Stimulated activated naive CD8-positive, alpha-beta T cell treated with anti-CD3 and anti-CD28 coated beads, Interleukin-15, Interleukin-2, amounts not matched to agents 100 ng/mL and 50 ng/mL, for 24 hours (primary cell): ENCODE data around the gene KIF26B.
"Not testable (repeated sequence)": the region's sequence is repeated elsewhere in the genome, so short reads cannot be mapped to it uniquely, and the experiment has no call there.

Source experiments
- H3K27ac Mint-ChIP-seq: one replicate; pipeline ENCODE4 v1.8.0; 2021; ENCODE audit warnings: mild to moderate bottlenecking, mixed read lengths
- H3K27me3 Mint-ChIP-seq: one replicate; pipeline ENCODE4 v1.8.0; 2021; ENCODE audit warnings: mixed read lengths
- H3K36me3 Mint-ChIP-seq: one replicate; pipeline ENCODE4 v1.8.0; 2021; ENCODE audit warnings: low read depth, mixed read lengths
- H3K4me1 Mint-ChIP-seq: one replicate; pipeline ENCODE4 v1.8.0; 2021; ENCODE audit warnings: low read depth, mixed read lengths
- H3K4me3 Mint-ChIP-seq: one replicate; pipeline ENCODE4 v1.8.0; 2021; ENCODE audit warnings: mild to moderate bottlenecking, mixed read lengths
- H3K9me3 Mint-ChIP-seq: one replicate; pipeline ENCODE4 v1.8.0; 2021; ENCODE audit warnings: mixed read lengths

Gene KIF26B

DNA sequence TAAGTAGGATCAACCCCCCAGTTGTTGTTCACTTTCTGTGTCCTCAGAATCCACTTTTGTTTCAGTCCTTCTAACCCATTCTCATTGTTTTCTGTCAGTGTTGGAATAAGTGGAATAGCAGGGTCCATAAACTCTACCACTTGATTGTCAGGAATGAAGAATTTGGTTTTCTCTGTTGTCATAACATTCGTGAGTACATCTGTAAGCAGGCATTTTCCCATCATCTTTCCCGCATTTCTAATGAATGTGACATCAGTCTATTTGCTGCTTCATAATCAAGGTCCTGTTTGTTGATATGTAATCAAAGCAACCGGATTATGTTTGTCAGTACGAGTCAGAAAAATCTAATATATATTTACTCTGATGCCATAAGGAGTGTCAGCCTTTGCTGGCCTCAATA, 147.1 kb downstream of the KIF26B start:
- no peaks in the 10 kb centered on the region for H3K4me1 Mint-ChIP-seq
- H3K27me3 Mint-ChIP-seq: peaks cover 13% of the 10 kb centered on the region
- no peaks in the 10 kb centered on the region for H3K36me3 Mint-ChIP-seq
- no peak overlapping the region for H3K4me3 Mint-ChIP-seq
- no peak overlapping the region for H3K27ac Mint-ChIP-seq
- no peaks in the 10 kb centered on the region for H3K9me3 Mint-ChIP-seq

DNA sequence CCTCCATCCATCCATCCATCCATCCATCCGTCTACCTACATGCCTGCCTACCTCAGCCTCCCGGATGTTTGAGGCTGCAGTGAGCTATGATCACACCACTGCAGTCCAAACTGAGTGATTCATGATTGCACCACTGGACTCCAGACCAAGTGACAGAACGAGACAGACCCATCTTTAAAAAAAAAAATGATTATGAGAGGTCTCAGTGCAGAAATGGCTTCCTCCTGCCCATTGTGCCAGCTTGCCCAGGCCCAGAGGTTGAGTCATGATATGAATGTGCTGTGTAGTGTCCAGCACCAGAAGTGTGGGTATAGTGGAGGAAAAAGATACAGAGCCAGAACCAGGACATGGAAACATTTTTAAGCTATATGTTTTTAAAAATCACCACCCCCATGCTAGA, 149.9 kb downstream of the KIF26B start:
- Mint-ChIP-seq H3K36me3 (no peaks in the 10 kb centered on the region), H3K4me1 (no peaks in the 10 kb centered on the region), H3K9me3 (no peaks in the 10 kb centered on the region), H3K27ac (no peak overlapping the region), H3K27me3 (peaks cover 8% of the 10 kb centered on the region), H3K4me3 (no peak overlapping the region)

DNA sequence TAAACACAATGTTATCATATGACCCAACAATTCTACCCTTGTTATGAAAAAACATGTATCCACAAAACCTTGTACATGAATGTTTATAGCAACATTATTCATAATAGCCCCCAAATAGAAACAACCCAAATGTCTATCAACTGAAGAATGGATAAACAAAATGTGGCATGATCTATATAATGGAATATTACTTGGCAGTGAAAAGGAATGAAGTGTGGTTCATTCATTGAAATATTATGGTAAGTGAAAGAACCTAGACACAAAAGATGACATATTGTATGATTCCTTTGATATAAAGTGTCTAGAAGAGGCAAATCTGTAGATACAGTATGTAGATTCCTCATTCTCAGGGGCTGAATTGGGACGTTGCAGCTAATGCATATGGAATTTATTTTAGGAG, 151.2 kb downstream of the KIF26B start:
- Mint-ChIP-seq H3K9me3 (no peaks in the 10 kb centered on the region), H3K36me3 (no peaks in the 10 kb centered on the region), H3K27ac (no peak overlapping the region), H3K27me3 (peaks cover 14% of the 10 kb centered on the region), H3K4me1 (peaks cover 7% of the 10 kb centered on the region), H3K4me3 (no peak overlapping the region)

DNA sequence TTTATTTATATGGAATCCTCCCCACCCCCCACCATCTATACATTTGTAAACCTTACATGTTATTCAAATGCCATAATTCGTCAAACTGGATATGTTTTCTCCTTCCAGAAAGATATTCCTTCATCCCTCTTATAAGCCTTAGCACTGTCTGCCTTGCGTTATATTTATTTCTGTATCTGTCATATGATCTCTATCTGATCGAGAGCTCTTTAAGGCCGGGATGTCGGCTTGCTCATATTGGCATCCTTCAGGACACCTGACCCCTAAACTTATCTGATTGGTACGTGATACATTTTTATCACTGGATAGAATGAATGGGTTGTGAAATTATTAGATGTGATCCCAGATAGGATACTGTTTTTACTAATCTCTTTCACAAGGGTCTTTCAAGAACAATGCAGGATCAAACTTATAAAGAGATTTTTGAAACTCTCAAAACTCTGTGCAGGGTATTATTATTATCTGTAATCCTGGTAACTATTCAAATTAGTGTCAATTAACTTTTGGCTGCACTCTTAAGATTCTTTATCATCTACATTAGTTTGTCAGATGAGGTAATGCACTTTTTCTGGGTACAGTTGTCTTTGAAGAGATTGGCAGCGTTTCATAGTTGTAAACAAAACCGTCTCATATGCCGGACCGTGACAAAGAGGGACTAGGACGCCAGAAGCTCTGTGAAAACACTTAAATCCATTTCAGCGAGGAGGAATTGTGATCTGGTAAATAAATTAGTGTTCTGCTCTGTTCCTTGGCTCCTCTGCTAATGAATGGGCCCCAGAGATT, 152.0 kb downstream of the KIF26B start:
- peaks cover 9% of the 10 kb centered on the region for H3K27me3 Mint-ChIP-seq
- no peaks in the 10 kb centered on the region for H3K36me3 Mint-ChIP-seq
- no peak overlapping the region for H3K4me3 Mint-ChIP-seq
- no peak overlapping the region for H3K27ac Mint-ChIP-seq
- H3K4me1 Mint-ChIP-seq: peaks cover 11% of the 10 kb centered on the region
- H3K9me3 Mint-ChIP-seq: no peaks in the 10 kb centered on the region

DNA sequence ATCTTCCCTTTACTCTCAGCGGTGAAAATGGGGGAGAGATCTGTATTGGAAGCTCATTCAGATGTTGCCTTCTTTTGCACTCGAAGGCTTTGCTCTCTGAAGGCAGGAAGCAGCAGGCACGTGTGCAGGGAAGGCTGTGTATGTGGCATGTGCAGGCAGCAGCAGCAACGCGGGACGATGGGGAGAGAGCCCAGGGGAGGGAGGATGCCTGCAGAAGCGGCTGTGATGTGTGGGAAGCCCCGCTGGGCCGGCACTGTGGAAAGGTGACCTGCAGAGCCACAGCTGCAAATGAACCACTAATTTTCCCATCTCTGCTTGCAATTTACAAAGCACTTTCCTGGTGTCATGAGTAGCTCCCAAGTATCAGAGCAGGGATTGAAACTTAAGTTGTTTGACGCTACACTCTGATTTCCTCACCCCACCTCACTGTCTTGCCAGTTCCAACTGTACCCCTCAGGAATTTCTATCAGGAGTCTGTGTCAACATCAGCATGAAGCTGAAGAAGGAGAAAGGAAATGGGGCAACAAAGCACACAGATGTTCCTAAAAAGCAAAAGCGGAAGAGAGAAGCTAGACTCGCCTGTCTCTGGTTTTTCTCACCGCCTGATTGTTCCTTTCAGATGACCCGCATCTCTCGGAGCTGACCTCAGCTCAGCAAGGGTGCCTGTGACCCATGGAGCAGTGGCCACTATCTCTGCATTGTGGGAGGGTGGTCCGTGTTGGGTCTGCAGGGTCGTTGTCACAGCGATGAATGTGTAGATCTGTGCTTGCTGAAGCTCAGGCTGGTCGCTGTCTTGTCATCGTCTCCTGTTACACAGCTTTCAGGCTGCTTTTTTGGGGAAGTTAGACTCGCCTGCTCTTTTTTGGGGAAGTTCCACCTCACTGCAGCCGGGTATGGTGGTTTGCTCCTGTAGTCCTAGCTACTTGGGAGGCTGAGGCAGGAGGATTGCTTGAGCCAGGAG, 156.1 kb downstream of the KIF26B start:
- H3K4me1 Mint-ChIP-seq: peaks cover 11% of the 10 kb centered on the region

DNA sequence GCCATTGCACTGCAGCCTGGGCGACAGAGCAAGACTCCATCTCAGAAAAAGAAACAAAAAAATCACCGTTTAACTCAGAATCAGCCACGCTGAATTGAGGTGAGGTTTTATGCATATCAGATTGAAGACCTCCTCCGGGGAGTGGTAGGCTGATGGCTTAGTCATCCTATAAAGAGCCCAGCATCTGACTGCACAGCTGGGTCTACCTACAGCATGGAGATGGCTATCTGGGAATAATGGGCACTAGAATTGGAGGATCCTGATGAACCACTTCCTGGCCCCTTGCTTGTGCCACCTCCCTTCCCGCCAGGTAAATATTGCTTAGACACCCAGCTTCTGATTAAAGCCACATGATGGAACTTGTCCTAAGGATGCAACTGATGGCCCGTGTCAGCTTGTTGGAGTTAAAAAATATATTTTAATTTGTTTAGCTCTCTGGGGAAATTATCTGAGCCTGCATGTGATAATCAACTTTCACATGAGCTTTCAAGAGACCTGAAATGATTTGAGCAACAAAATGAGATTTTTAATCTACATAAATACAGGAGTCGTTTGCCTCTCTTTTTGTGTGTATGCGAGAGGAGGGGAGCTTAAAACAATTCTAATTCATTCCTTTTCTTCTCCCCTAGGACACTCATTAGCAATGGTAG, 157.2 kb downstream of the KIF26B start:
- no peaks in the 10 kb centered on the region for H3K9me3 Mint-ChIP-seq
- H3K4me1 Mint-ChIP-seq: peaks cover 11% of the 10 kb centered on the region
- H3K27ac Mint-ChIP-seq: no peak overlapping the region
- H3K36me3 Mint-ChIP-seq: no peaks in the 10 kb centered on the region
- no peak overlapping the region for H3K4me3 Mint-ChIP-seq
- peaks cover 11% of the 10 kb centered on the region for H3K27me3 Mint-ChIP-seq

More for the DNA sequence above, 156.1 kb downstream of the KIF26B start:
- no peaks in the 10 kb centered on the region for H3K36me3 Mint-ChIP-seq
- H3K27ac Mint-ChIP-seq: peak overlapping the region; percentile 50
- peak overlapping the region; percentile 65 for H3K4me3 Mint-ChIP-seq
- H3K27me3 Mint-ChIP-seq: peaks cover 11% of the 10 kb centered on the region
- no peaks in the 10 kb centered on the region for H3K9me3 Mint-ChIP-seq

DNA sequence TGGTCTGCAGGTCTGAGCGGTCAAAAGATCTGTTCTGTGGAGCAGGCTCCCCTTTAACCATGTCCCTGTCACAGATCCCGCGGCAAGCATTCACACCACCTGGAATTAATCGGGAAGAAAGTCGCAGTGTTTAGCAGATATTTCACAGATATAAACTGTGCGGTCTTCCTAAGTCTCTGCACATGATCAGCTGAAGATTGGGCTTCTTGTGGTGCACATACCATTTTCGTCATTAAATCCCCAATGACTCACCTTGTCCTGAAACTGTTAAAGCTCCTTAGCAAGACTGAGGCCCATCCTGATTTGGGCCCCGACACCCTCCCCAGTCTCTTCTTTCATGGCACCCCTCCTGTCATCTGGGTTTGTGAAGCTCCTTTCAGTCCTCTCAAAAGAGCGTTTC, 158.8 kb downstream of the KIF26B start:
- Mint-ChIP-seq H3K36me3 (no peaks in the 10 kb centered on the region), H3K4me3 (no peak overlapping the region)

DNA sequence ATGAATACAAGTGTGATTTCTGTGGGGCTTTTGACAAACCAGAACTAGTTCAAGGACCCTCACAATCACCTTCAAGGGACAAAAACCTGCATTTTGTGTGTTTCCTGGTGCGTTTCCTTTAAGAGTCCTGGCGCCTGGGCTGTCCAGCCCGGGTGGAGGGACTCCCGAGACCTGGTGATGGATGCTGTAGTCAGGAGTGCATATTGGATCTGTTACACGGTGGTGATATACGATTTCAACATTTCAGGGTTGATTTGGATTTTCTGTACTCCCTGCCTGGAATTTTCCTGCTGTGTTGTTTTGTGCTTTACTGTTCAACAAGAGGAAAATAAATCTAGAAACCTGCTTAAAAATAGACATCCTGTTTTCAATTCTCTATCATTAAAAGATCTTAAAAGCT, 162.0 kb downstream of the KIF26B start:
- H3K36me3 Mint-ChIP-seq: no peaks in the 10 kb centered on the region
- H3K27me3 Mint-ChIP-seq: peaks cover 5% of the 10 kb centered on the region
- H3K9me3 Mint-ChIP-seq: no peaks in the 10 kb centered on the region
- no peak overlapping the region for H3K27ac Mint-ChIP-seq
- H3K4me1 Mint-ChIP-seq: no peaks in the 10 kb centered on the region
- no peak overlapping the region for H3K4me3 Mint-ChIP-seq

More for the DNA sequence above, 158.8 kb downstream of the KIF26B start:
- Mint-ChIP-seq H3K27me3 (peaks cover 11% of the 10 kb centered on the region), H3K9me3 (no peaks in the 10 kb centered on the region), H3K27ac (no peak overlapping the region), H3K4me1 (peaks cover 11% of the 10 kb centered on the region)

DNA sequence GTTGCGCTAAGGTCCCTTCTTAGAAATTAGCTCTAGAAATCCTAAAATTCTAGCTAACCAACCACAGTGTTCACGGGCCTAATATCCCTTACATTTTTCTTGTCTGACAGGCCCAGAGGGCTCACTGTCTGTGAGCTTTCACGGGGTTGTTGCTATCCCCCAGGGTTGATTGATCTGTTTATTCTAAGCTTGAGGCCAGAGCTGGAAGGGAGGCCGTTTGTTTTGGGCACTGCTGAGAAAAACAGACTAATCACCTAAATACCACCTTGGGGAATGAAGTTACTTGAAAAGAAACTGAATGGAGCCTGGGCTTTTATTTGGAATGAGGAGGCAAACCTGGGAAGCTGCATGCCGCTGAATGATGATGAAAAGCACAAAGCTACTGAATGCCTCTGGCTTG, 162.4 kb downstream of the KIF26B start:
- Mint-ChIP-seq H3K27me3 (peaks cover 4% of the 10 kb centered on the region), H3K27ac (no peak overlapping the region), H3K4me1 (no peaks in the 10 kb centered on the region), H3K9me3 (no peaks in the 10 kb centered on the region), H3K4me3 (no peak overlapping the region), H3K36me3 (no peaks in the 10 kb centered on the region)

DNA sequence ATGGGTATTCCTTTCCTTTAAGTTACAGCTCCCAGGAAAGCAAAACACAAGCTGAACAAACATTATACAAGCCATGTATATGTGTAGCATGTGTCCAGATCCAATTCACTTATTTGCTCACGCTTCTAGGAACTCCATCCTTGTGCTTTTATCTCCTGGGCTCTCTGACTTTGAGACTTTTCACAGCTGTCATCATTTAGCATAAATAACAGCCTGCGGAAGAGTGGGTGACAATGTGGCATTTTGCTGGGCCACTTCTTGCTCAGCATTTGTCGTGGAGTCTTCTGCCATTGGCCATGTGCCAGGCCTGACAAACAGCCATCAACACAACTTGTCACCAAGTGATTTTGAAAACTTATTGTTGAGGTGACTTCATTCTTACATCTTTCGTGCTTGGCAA, 164.3 kb downstream of the KIF26B start:
- Mint-ChIP-seq H3K27ac (no peak overlapping the region), H3K4me1 (no peaks in the 10 kb centered on the region), H3K27me3 (no peaks in the 10 kb centered on the region), H3K4me3 (no peak overlapping the region), H3K36me3 (no peaks in the 10 kb centered on the region), H3K9me3 (no peaks in the 10 kb centered on the region)

DNA sequence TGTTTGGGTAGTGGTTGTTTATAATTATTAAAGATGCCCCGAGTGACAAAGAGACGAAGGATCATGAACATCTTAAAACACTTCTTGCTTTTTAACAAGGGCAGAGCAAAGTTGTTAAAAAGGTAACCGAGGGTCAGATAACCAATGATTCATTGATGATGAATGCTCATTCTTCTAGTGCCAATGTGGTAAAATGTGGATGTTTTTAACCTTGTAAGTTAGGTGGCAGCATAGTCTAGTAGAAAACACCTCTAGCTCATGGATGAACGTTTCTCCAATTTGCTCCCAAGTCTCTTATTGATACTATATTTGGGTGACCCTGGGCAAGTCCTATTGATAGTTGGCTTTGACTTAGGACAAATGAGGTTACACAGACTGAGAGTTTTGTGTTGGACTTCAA, 167.9 kb downstream of the KIF26B start:
- no peaks in the 10 kb centered on the region for H3K4me1 Mint-ChIP-seq
- H3K9me3 Mint-ChIP-seq: no peaks in the 10 kb centered on the region
- no peak overlapping the region for H3K4me3 Mint-ChIP-seq
- no peaks in the 10 kb centered on the region for H3K27me3 Mint-ChIP-seq
- H3K36me3 Mint-ChIP-seq: no peaks in the 10 kb centered on the region
- H3K27ac Mint-ChIP-seq: no peak overlapping the region

DNA sequence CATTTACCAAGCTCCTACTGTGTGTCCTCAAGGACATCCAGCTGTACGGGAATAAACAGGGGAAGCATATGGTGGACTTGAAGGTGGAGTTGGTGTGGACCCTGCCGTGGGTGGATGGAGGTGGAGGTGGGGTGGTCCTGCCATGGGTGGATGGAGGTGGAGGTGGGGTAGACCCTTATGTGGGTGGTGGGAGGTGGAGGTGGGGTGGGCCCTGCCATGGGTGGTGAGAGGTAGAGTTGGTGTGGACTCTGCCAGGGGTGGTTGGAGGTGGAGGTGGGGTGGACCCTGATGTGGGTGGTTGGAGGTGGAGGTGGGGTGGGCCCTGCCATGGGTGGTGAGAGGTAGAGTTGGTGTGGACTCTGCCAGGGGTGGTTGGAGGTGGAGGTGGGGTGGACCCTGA, 169.0 kb downstream of the KIF26B start:
- not testable (repeated sequence) for H3K4me3 Mint-ChIP-seq, H3K36me3 Mint-ChIP-seq, H3K27ac Mint-ChIP-seq, H3K9me3 Mint-ChIP-seq, H3K4me1 Mint-ChIP-seq, H3K27me3 Mint-ChIP-seq

DNA sequence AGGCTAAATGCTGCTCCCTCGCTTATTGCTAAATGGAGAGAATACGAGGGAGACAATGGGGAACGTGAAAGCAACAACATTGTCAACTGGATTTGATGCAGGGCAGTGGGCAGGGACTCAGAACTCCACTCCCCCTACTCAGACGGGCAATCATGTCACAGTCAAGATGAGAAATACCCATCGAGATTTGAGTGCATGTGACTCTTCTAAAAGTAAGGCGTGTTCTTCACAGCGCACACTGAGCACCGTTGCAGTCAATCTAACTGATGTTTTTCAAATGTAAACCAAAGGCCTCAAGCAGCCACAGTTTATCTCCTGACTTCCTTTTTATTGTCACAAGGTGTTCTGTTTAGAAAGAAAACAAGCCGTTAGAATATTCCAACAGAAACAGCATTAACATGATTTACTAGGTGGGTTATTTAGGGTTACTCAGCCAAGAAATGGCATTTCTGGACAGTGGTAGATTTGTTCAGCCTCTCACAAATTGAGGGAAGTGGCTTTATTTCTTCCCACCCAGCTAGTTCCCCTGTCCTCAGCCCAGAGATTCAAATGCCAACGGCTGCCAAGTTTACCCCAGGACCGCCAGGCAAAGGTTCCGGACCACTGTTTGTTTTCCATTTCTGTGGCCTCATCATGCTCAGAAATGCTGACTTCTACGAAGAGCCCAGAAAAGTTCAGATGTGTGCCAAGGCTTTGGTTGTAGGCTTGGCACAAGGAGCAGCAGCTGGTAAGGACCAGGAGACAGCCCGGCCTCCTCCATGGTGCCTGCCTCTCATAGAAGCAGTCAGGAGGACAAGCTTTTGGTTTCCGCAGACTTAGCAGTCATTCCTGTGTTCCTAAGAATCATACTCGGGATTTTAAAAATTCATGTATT, 171.4 kb downstream of the KIF26B start:
- no peaks in the 10 kb centered on the region for H3K9me3 Mint-ChIP-seq
- H3K27me3 Mint-ChIP-seq: peaks cover 7% of the 10 kb centered on the region
- H3K27ac Mint-ChIP-seq: no peak overlapping the region
- no peaks in the 10 kb centered on the region for H3K4me1 Mint-ChIP-seq
- H3K36me3 Mint-ChIP-seq: no peaks in the 10 kb centered on the region
- no peak overlapping the region for H3K4me3 Mint-ChIP-seq

DNA sequence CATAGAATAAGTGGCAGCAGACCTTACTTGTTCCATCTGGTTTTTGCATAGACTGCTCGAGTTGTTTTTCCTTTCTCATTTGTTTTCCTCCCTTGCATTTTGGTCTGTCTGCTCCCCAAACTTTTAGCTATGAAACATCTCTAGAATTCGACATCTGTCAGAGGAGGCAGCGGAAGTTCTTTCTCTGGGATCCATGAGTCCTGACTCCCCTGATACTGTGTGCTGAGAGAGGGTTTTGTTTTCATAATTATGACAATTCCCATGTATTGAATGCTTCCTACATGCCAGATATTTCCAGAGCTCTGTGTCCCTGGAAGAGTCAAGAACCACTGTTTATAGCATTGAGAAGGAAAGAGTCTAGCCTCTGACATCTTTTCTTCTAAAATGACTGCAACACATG, 172.6 kb downstream of the KIF26B start:
- peaks cover 11% of the 10 kb centered on the region for H3K4me1 Mint-ChIP-seq
- peaks cover 9% of the 10 kb centered on the region for H3K27me3 Mint-ChIP-seq
- H3K4me3 Mint-ChIP-seq: no peak overlapping the region
- H3K9me3 Mint-ChIP-seq: no peaks in the 10 kb centered on the region
- H3K36me3 Mint-ChIP-seq: no peaks in the 10 kb centered on the region
- no peak overlapping the region for H3K27ac Mint-ChIP-seq
